Stomach (tissue), 9 donors: ENCODE data around the gene OR10H2. TPM values are rescaled to one million over a fixed set of nuclear protein-coding genes. Genes with fewer than 3 reads are reported as not detected.

ENCODE experiments used
- DNase-seq, 2 donors: peaks; one replicate each; pipeline versions ENCODE4 v3.0.0 to v3.0.0-alpha.2; 2013 to 2019
- H3K27ac ChIP-seq, 5 donors: fragments of 200-600 bp in 4 of 5; sonication (generic) in 4 of 5; one replicate each; pipeline ENCODE4 v1.5.1; 2013 to 2019; ENCODE audit warnings: mild to moderate bottlenecking in 1 of 5, moderate library complexity in 1 of 5
- H3K27me3 ChIP-seq, 3 donors: fragments of 200-600 bp; sonication (generic); one replicate each; pipeline ENCODE4 v1.5.1; 2017 to 2019; ENCODE audit warnings: mixed run types in 1 of 3
- H3K36me3 ChIP-seq, 4 donors: fragments of 200-600 bp; sonication (generic); 1 replicate in 3 of 4; 2 replicates in 1 of 4; pipeline ENCODE4 v1.5.1; 2016 to 2019
- H3K4me1 ChIP-seq, 4 donors: fragments of 200-600 bp; sonication (generic); one replicate each; pipeline ENCODE4 v1.5.1; 2016 to 2019
- H3K4me3 ChIP-seq, 4 donors: fragments of 200-600 bp; sonication (generic) in 3 of 4; one replicate each; pipeline ENCODE4 v1.5.1; 2016 to 2019; ENCODE audit warnings: mild to moderate bottlenecking in 1 of 4
- H3K9me3 ChIP-seq, 4 donors: fragments of 200-600 bp; sonication (generic); one replicate each; pipeline ENCODE4 v1.5.1; 2016 to 2019
- CTCF ChIP-seq, 7 experiments: fragments of 450-650 bp in 4 of 7; fragments of 200-600 bp in 3 of 7; sonication (generic) in 3 of 7; IDR thresholded peaks; one replicate each; pipeline ENCODE4 v1.5.1; 2016 to 2019; ENCODE audit warnings: antibody characterized with exemption in 7 of 7, control low read depth in 2 of 7, mild to moderate bottlenecking in 1 of 7
- EP300 ChIP-seq: sonication (generic); formaldehyde crosslinking; IDR thresholded peaks from one replicate; pipeline ENCODE4 v1.6.1; 2017; ENCODE audit warnings: antibody characterized with exemption
- POLR2A ChIP-seq, 4 donors: fragments of 450-650 bp; IDR thresholded peaks; one replicate each; pipeline ENCODE4 v1.6.1; 2016; ENCODE audit warnings: antibody characterized with exemption in 4 of 4, control low read depth in 2 of 4, mild to moderate bottlenecking in 1 of 4, moderate library complexity in 1 of 4
- POLR2AphosphoS5 ChIP-seq, 3 donors: sonication (generic); formaldehyde crosslinking; IDR thresholded peaks; one replicate each; pipeline ENCODE4 v1.6.1; 2016; ENCODE audit warnings: antibody characterized with exemption in 3 of 3
- WGBS, 5 donors: extraction: QIAGEN DNeasy Blood & Tissue Kit in 3 of 5; methylation state at CpG; one replicate each; pipeline versions ENCODE4 v1.1.5 to v1.1.7; 2013 to 2018; 5-methylcytosine and 5-hydroxymethylcytosine counted together
- intact Hi-C: fragments of 100-400 bp; cut with DNase I; formaldehyde crosslinking; loops from one replicate; pipeline ENCODE4 v1.15.1; 2023; ENCODE audit warnings: low total_unique reads
- polyA plus RNA-seq, 3 donors: library from polyadenylated mRNA; stranded (reverse); fragments of 200-250 nt; gene quantifications; one replicate each; pipeline ENCODE4 v1.2.3, GENCODE V29; 2013
- total RNA-seq, 5 donors: library from RNA; depleted of rRNA; stranded (reverse); fragments of >200 nt; gene quantifications; one replicate each; pipeline versions ENCODE4 v1.1.0 to v1.2.3, GENCODE V29; 2014 to 2016
- donor health status: healthy with polysubstance abuse.
- donor health status: Bipolar disorder and iron deficiency.
- donor health status: healthy.

The OR10H2 gene
- total and polyA plus RNA-seq, 8 donors = not detected

GRCh38 chr19:15721268-15721667 is 6.6 kb upstream of the OR10H2 start:
- peaks cover 3 to 75% (median 18%) of the 10 kb centered on the region in 3 donors for H3K27me3 ChIP-seq
- no peaks in the 10 kb centered on the region for H3K36me3 ChIP-seq
- DNase-seq = no peak
- intact Hi-C loops = no loop called here
- H3K4me3 ChIP-seq = no peak overlapping the region
- 74 to 92% (median 78%) methylated on average over 1 of the region's 1 CpG for WGBS, 5 donors
- peaks cover 0 to 4% (median 0%) of the 10 kb centered on the region in 4 donors for H3K9me3 ChIP-seq
- TF ChIP-seq EP300 (no peak), CTCF (IDR thresholded peaks at IDR 0.05) (no peak), POLR2AphosphoS5 (IDR thresholded peaks at IDR 0.05) (no peak), POLR2A (IDR thresholded peaks at IDR 0.05) (no peak)
- H3K4me1 ChIP-seq = no peaks in the 10 kb centered on the region
- H3K27ac ChIP-seq = no peak overlapping the region

GRCh38 chr19:15722956-15723355 is 4.9 kb upstream of the OR10H2 start:
- peaks cover 0 to 4% (median 0%) of the 10 kb centered on the region in 4 donors for H3K9me3 ChIP-seq
- no peaks in the 10 kb centered on the region for H3K36me3 ChIP-seq
- intact Hi-C loops = no loop called here
- TF ChIP-seq POLR2AphosphoS5 (IDR thresholded peaks at IDR 0.05) (no peak), CTCF (IDR thresholded peaks at IDR 0.05) (no peak), EP300 (no peak), POLR2A (IDR thresholded peaks at IDR 0.05) (no peak)
- no peak overlapping the region for H3K27ac ChIP-seq
- WGBS, 5 donors = 24 to 30% (median 27%) methylated on average over 22 to 25 of the region's 25 CpGs
- peak in 1 of 2 donors; percentile 4 for DNase-seq
- no peak overlapping the region for H3K4me3 ChIP-seq
- H3K27me3 ChIP-seq = peaks cover 3 to 74% (median 11%) of the 10 kb centered on the region in 3 donors
- no peaks in the 10 kb centered on the region for H3K4me1 ChIP-seq

- 26 to 43% (median 35%) methylated on average over 1 of the region's 1 CpG for WGBS, 5 donors
- no peaks in the 10 kb centered on the region for H3K36me3 ChIP-seq
- peaks cover 3 to 27% (median 6%) of the 10 kb centered on the region in 3 donors for H3K27me3 ChIP-seq
- TF ChIP-seq CTCF (IDR thresholded peaks at IDR 0.05) = no peak
- no peak for TF ChIP-seq POLR2AphosphoS5 (IDR thresholded peaks at IDR 0.05)
- no peak for TF ChIP-seq POLR2A (IDR thresholded peaks at IDR 0.05)
- TF ChIP-seq EP300 = no peak
- DNase-seq = no peak
- H3K27ac ChIP-seq = no peak overlapping the region
- no peak overlapping the region for H3K4me3 ChIP-seq
- intact Hi-C loops = no loop called here
- H3K4me1 ChIP-seq = no peaks in the 10 kb centered on the region
- H3K9me3 ChIP-seq = peaks cover 0 to 5% (median 0%) of the 10 kb centered on the region in 4 donors
Measured at GRCh38 chr19:15730538-15730937, 2.7 kb downstream of the OR10H2 start.

- H3K36me3 ChIP-seq = no peaks in the 10 kb centered on the region
- WGBS, 5 donors = 0 to 38% (median 16%) methylated on average over 1 of the region's 1 CpG
- DNase-seq = no peak
- no peak for TF ChIP-seq POLR2A (IDR thresholded peaks at IDR 0.05)
- TF ChIP-seq POLR2AphosphoS5 (IDR thresholded peaks at IDR 0.05) = no peak
- TF ChIP-seq CTCF (IDR thresholded peaks at IDR 0.05) = no peak
- TF ChIP-seq EP300 = no peak
- H3K4me3 ChIP-seq = no peak overlapping the region
- H3K27me3 ChIP-seq = peaks cover 0 to 14% (median 6%) of the 10 kb centered on the region in 3 donors
- intact Hi-C loops = no loop called here
- no peaks in the 10 kb centered on the region for H3K4me1 ChIP-seq
- H3K27ac ChIP-seq = no peak overlapping the region
- H3K9me3 ChIP-seq = peaks cover 0 to 5% (median 0%) of the 10 kb centered on the region in 4 donors
Measured at GRCh38 chr19:15732388-15732787, 4.6 kb downstream of the OR10H2 start.
